Kidney (tissue), 14 donors: Measurements from ENCODE around the gene EIF6. TPM values are rescaled to one million over a fixed set of nuclear protein-coding genes. Genes with fewer than 3 reads are reported as not detected.

Source experiments
- DNase-seq, 5 donors: peaks; one replicate each; pipeline ENCODE4 v3.0.0-alpha.2; 2013 to 2020
- FAIRE-seq: peaks from 2 replicates; lab custom pipeline; 2012; peaks lifted over from hg19 to GRCh38; lab: Jason Lieb, UNC
- H3K27ac ChIP-seq, 2 donors: one replicate each; pipeline ENCODE4 v1.7.0; 2013; ENCODE audit warnings: low read depth in 2 of 2, low read length in 2 of 2, inconsistent platforms in 1 of 2
- H3K27me3 ChIP-seq: one replicate; pipeline ENCODE4 v1.7.1; 2013; ENCODE audit warnings: low read length, inconsistent platforms; ENCODE audit not compliant: control insufficient read depth, insufficient read depth
- H3K36me3 ChIP-seq, 3 donors: one replicate each; pipeline versions ENCODE4 v1.7.0 to v1.7.1; 2013; ENCODE audit warnings: low read length in 3 of 3, control low read depth in 1 of 3, inconsistent platforms in 1 of 3; ENCODE audit not compliant: insufficient read depth in 3 of 3, control insufficient read depth in 2 of 3
- H3K4me1 ChIP-seq, 3 donors: one replicate each; pipeline versions ENCODE4 v1.7.0 to v1.7.1; 2013; ENCODE audit warnings: low read length in 3 of 3, inconsistent platforms in 1 of 3, low read depth in 1 of 3; ENCODE audit not compliant: control insufficient read depth in 2 of 3, insufficient read depth in 2 of 3
- H3K4me3 ChIP-seq, 3 donors: one replicate each; pipeline versions ENCODE4 v1.7.0 to v1.8.1; 2013; ENCODE audit warnings: low read length in 3 of 3, control low read depth in 1 of 3, inconsistent platforms in 1 of 3
- H3K9ac ChIP-seq, 3 donors: one replicate each; pipeline versions ENCODE4 v1.7.0 to v1.7.1; 2013; ENCODE audit warnings: low read length in 3 of 3, control low read depth in 1 of 3, inconsistent platforms in 1 of 3
- H3K9me3 ChIP-seq, 3 donors: one replicate each; pipeline versions ENCODE4 v1.7.0 to v1.7.1; 2013; ENCODE audit warnings: low read length in 3 of 3, control low read depth in 1 of 3, inconsistent platforms in 1 of 3; ENCODE audit not compliant: control insufficient read depth in 2 of 3, insufficient read depth in 1 of 3
- intact Hi-C: fragments of 100-400 bp; cut with DNase I; formaldehyde crosslinking; loops from one replicate; pipeline ENCODE4 v1.11.1; 2022
- polyA plus RNA-seq: library from polyadenylated mRNA; stranded (reverse); fragments of 350-450 nt; fragmentation: Illumina TruSeq; extraction: RNeasy Lipid Tissue Mini Kit (QIAGEN cat#74804); gene quantifications from one replicate; pipeline ENCODE4 v1.2.3, GENCODE V29; 2014; ENCODE audit warnings: low read depth, low replicate concordance; ENCODE audit not compliant: insufficient read depth
- total RNA-seq: library from RNA; stranded (reverse); fragmentation: NEBNext Ultra II Directional; extraction: Animal tissue kit (Norgen Biotek cat#: 25700); gene quantifications from one replicate; pipeline ENCODE4 v1.2.1, GENCODE V29; 2021
- TF ChIP-seq, protein P1 (sequence below): IDR thresholded peaks from 3 replicates; pipeline ENCODE4 v1.5.1; 2012; ENCODE audit warnings: mild to moderate bottlenecking, moderate library complexity, borderline replicate concordance; ENCODE audit not compliant: insufficient read depth; ENCODE audit errors: extremely low read depth
- donor health status: control.
- donor health status: control.
- donor health status: control.
- donor health status: control.
- donor health status: control.
- donor health status: DM: yes; HTN: yes; CAD: no.
- donor health status: Normal renal cell carcinoma (clear cell type).

EIF6 gene
- total and polyA plus RNA-seq, 2 donors from 2014 or later: 114 to 254 TPM

GRCh38 chr20:35312318-35312717, 27.7 kb upstream of the EIF6 start:
- TF ChIP-seq, protein P1, sequence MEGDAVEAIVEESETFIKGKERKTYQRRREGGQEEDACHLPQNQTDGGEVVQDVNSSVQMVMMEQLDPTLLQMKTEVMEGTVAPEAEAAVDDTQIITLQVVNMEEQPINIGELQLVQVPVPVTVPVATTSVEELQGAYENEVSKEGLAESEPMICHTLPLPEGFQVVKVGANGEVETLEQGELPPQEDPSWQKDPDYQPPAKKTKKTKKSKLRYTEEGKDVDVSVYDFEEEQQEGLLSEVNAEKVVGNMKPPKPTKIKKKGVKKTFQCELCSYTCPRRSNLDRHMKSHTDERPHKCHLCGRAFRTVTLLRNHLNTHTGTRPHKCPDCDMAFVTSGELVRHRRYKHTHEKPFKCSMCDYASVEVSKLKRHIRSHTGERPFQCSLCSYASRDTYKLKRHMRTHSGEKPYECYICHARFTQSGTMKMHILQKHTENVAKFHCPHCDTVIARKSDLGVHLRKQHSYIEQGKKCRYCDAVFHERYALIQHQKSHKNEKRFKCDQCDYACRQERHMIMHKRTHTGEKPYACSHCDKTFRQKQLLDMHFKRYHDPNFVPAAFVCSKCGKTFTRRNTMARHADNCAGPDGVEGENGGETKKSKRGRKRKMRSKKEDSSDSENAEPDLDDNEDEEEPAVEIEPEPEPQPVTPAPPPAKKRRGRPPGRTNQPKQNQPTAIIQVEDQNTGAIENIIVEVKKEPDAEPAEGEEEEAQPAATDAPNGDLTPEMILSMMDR: no peak
- FAIRE-seq: no peak

GRCh38 chr20:35311822-35312221, 27.2 kb upstream of the EIF6 start:
- TF ChIP-seq, protein P1: no peak
- no peak overlapping the region for H3K9ac ChIP-seq

More at GRCh38 chr20:35312318-35312717, 27.7 kb upstream of the EIF6 start:
- Histone ChIP-seq H3K27ac (peak overlapping the region in 1 of 2 donors; percentile 15), H3K4me1 (peaks cover 0 to 10% (median 8%) of the 10 kb centered on the region in 3 donors), H3K27me3 (no peaks in the 10 kb centered on the region), H3K4me3 (no peak overlapping the region), H3K9ac (no peak overlapping the region), H3K36me3 (peaks cover 0 to 4% (median 2%) of the 10 kb centered on the region in 3 donors), H3K9me3 (no peaks in the 10 kb centered on the region)
- DNase-seq: no peak
- intact Hi-C loops: no loop called here

GRCh38 chr20:35311409-35311808, 26.8 kb upstream of the EIF6 start:
- intact Hi-C loops: no loop called here
- Histone ChIP-seq H3K9me3 (no peaks in the 10 kb centered on the region), H3K4me3 (no peak overlapping the region), H3K36me3 (peaks cover 0 to 4% (median 2%) of the 10 kb centered on the region in 3 donors), H3K27me3 (no peaks in the 10 kb centered on the region), H3K27ac (no peak overlapping the region), H3K4me1 (peaks cover 0 to 13% (median 8%) of the 10 kb centered on the region in 3 donors), H3K9ac (no peak overlapping the region)
- TF ChIP-seq, protein P1: no peak
- FAIRE-seq (no peak), DNase-seq (no peak)

More at GRCh38 chr20:35311822-35312221, 27.2 kb upstream of the EIF6 start:
- no peak for DNase-seq
- Histone ChIP-seq H3K27ac (no peak overlapping the region), H3K36me3 (peaks cover 0 to 4% (median 2%) of the 10 kb centered on the region in 3 donors), H3K4me3 (no peak overlapping the region), H3K27me3 (no peaks in the 10 kb centered on the region), H3K4me1 (peaks cover 0 to 13% (median 8%) of the 10 kb centered on the region in 3 donors), H3K9me3 (no peaks in the 10 kb centered on the region)
- no peak for FAIRE-seq
- intact Hi-C loops: no loop called here
